Hepatocyte (in vitro differentiated cells): ENCODE results near the gene KNDC1.

Source experiments
- CTCF ChIP-seq: fragments of 200-600 bp; sonication (generic); IDR thresholded peaks from 2 replicates; pipeline ENCODE4 v1.5.1; 2016; ENCODE audit warnings: antibody characterized with exemption, mild to moderate bottlenecking; ENCODE audit not compliant: poor library complexity
- EZH2phosphoT487 ChIP-seq: fragments of 200-600 bp; sonication (generic); IDR thresholded peaks from one replicate; pipeline ENCODE4 v1.6.1; 2018; ENCODE audit warnings: antibody characterized with exemption, mild to moderate bottlenecking, low read depth, moderate library complexity; ENCODE audit not compliant: unreplicated experiment, severe bottlenecking

- TF ChIP-seq EZH2phosphoT487 (no peak), CTCF (no peak)
Measured at GRCh38 chr10:133210398-133211140, 50.5 kb downstream of the KNDC1 start.
